CMK (cell line): ENCODE data around the gene HEYL.

Experiments used
- DNase-seq: peaks from one replicate; pipeline ENCODE4 v3.0.0-alpha.2; 2010; ENCODE audit warnings: low read depth

HEYL gene

GRCh38 chr1:39639305-39640130 is at the start of gene HEYL:
Gene HEYL (minus strand): TSS chr1:39639643. CDS start chr1:39639625, 18 bp downstream.
- DNase-seq = peak; percentile 63

GRCh38 chr1:39689214-39689613 is 49.8 kb upstream of the HEYL start:
- no peak for DNase-seq

DNA sequence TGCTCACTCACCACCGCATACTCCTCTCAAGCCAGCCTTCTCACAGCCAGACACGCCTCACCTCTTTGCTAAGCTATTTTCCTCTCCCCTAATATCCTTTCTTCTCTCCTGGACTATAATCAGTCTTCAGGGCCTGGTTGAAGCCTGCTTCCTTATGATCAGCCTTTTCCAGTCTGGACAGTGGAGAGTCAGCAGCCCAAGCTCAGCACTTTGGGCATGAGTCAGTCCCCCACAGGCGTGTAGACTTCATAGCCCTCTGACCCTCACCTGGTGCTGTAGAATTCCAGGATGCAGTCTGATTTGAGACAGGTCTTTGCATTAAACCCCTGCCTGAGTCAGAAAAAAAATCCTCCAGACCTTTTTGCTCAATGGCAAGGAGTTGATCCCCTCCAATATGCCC is 49.3 kb upstream of the HEYL start:
- no peak for DNase-seq

- DNase-seq = no peak
Measured at GRCh38 chr1:39687243-39687642, 47.8 kb upstream of the HEYL start.

GRCh38 chr1:39685071-39685470 is 45.6 kb upstream of the HEYL start:
- no peak for DNase-seq

GRCh38 chr1:39684313-39684664 is 44.8 kb upstream of the HEYL start:
- no peak for DNase-seq

DNA sequence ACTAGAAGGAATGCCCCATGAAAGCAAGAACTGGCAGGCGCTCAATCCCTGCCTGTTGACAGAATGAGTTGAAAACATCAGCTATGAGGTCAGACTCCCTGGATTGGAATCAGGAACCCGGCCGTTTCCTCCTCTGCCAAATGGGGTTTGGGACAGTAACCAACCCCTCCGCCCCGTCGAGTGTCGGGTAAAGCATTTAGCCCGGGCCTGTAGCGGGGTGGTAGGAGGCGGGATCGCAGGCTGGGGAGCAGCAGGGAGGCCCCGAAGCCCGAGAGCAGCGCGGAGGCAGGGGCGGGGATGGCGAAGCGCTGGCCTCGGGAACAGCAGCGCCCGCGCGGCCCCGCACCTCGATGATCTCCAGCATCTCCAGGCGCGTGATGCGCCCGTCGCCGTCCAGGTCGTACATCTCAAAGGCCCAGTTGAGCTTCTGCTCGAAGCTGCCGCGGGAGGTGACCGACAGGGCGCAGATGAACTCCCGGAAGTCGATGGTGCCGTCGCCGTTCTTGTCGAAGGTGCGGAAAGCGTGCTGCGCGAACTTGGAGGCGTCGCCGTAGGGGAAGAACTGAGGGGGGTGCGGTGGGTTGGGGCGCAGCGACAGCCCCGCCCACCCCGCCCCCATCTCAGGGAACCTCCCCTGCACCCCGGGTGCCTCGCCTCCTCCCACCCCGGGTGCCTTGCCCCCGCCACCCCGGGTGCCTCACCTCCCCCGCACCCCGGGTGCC is 44.3 kb upstream of the HEYL start:
- no peak for DNase-seq

- no peak for DNase-seq
Measured at GRCh38 chr1:39681999-39682398, 42.6 kb upstream of the HEYL start.

DNA sequence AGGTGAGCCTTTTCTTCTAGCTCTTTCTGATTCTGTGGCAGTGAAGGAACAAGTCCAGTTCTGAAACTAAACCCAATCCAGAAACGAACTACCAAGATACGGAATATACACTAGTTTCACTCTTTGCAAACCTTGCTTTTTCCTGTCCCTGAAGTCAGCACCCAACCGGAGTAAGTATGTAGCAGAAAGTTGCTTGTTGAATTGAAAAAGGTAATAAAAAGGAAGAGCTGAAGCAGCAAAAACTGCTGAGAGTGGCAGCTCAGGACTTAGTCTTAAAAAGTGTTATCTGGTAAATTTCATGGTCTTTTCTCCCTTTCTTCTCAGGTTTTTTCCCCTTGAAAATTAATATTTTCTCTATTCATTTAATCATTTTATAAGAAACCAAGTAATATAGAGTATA is 41.9 kb upstream of the HEYL start:
- no peak for DNase-seq

DNA sequence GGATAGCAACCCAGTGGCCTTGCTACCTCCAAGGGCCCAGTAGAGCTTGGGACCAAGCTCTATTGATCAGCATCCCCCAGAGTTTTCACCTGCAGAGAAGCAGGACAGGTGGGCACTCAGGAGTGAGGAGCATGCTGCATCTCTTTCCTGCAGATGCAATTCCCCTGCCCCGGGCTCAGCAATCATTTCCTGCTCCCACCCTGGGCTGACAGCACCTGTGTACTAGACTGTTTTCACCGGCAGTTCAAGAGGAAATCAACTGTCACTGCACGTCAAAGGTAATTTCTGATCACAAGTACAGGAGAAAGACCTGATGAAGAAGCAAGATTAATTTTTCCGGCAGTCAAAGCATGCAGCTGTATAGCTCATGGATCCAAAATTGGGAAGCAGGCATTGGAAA is 41.3 kb upstream of the HEYL start:
- DNase-seq = no peak

- DNase-seq = no peak
Measured at GRCh38 chr1:39679821-39680220, 40.4 kb upstream of the HEYL start.

DNA sequence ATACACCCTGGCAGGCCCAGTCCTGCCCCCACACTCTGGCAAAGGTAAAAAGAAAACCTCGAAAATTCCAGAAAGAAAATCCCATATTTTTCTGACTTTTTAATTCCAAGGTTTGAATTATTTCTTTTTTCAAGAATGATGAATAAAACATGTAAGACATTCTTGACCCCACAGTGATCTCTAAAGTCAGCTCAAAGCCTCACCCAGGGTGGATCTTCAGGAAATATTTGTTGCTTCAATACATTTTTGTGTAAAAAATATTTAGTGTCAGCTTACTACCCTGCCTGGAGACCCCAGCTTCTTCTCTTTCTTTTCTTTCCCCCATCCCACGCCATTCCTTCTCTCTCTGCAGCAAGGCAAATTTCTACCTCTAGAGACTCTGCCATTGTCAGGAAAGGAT is 39.4 kb upstream of the HEYL start:
- no peak for DNase-seq

GRCh38 chr1:39677645-39678044 is 38.2 kb upstream of the HEYL start:
- DNase-seq = no peak

GRCh38 chr1:39676948-39677548 is 37.6 kb upstream of the HEYL start:
- DNase-seq = no peak

DNA sequence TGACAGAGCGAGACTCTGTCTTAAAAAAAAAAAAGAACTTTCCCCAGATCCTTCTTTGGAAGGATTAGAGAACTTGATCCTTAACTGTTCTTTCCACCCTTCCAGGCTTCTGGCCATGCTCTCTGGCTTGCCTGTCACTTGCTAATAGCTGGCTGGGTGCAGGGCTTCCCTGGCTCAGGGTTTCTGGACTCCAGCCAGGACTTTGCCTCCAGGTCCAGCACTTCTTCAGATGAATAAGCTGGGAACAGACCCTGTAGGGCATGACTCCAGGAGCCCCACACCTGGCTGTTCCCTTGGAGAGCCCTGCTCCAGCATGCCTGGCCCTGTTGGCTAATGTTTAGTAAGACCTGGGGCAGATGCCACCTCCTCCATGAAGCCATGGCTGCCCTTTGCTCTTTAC is 35.8 kb upstream of the HEYL start:
- no peak for DNase-seq

GRCh38 chr1:39673215-39673614 is 33.8 kb upstream of the HEYL start:
- no peak for DNase-seq

GRCh38 chr1:39672551-39672947 is 33.1 kb upstream of the HEYL start:
- DNase-seq = no peak

DNA sequence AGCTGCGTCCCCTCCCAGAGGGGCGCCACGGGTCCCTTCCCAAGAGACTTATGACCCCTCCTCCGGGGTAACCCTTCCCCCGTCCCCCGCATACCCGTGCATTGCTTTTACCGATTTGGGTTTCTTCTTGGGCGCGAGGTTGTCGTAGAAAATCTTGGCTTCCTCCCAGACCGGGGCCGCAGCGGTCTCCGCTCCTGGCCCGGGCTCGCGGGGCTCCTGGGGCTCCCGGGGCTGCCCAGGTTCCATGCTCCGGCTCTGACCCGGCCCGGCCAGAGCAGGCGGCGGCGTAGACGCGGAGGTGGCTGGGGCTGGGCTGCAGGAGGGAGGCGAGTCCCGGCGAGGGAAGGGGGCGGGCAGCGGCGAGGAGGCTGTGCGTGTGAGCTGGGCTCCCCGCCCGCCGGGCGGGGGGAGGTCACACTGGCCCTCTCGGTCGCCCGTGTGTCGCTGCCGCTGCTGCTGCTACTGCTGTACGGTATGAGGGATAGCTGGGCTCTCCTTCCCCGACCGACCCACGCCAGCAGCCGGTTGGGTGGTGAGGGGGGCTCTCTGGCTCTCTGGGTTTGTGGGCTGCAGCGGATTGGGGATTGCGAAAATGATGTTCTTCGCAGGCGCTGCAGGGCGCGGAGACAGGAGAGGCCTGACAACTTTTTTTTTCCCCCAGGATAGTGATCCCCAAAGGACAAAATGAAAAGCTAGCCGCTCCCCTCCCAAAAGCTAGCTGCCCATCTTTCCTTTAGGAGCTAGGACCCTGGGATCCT is 32.5 kb upstream of the HEYL start, which contains the start of gene NT5C1A:
Gene NT5C1A (minus strand): TSS at position 315 of the 758 bp plus-strand sequence. CDS start 69 bp downstream, at position 246.
- no peak for DNase-seq

- DNase-seq = no peak
Measured at GRCh38 chr1:39671433-39671792, 32.0 kb upstream of the HEYL start.

- DNase-seq = no peak
Measured at GRCh38 chr1:39670689-39671088, 31.2 kb upstream of the HEYL start.

- DNase-seq = no peak
Measured at GRCh38 chr1:39668894-39669293, 29.5 kb upstream of the HEYL start.

DNA sequence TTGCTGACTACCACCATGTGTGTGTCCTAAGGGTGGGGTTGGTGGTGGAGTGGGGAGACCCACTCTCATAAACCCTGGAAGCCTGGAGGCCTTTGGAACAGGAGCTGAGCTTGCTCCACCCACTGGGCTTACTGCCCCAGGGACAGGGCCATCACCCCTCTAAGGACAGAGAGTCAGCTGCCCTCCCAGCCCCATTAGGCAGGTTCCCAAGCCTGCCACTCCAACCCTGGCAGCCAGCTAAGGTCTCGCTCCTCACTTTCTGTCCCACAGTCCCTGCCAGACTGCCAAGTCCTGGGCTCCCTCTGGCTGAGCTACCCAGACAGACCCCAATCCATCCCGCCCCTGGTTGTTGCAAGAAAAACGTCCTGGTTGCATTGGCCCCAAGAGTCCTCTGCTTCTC is 28.7 kb upstream of the HEYL start:
- no peak for DNase-seq
